HG03103 (cell line): ENCODE results near the gene ADGRE2.
"Not testable (repeated sequence)": the region's sequence is repeated elsewhere in the genome, so short reads cannot be mapped to it uniquely, and the experiment has no call there.

ENCODE experiments used
- ATAC-seq: cut with Tn5 transposase; IDR thresholded peaks from one replicate; pipeline ENCODE4 v1.9.1; 2021; ENCODE audit warnings: low read depth; ENCODE audit not compliant: unreplicated experiment

ADGRE2 gene

GRCh38 chr19:14780622-14781225 lies 2.4 kb upstream of the ADGRE2 start:
- not testable (repeated sequence) for ATAC-seq

- ATAC-seq, result no peak
Observed at GRCh38 chr19:14779151-14779550, 791 bp upstream of the ADGRE2 start.

DNA sequence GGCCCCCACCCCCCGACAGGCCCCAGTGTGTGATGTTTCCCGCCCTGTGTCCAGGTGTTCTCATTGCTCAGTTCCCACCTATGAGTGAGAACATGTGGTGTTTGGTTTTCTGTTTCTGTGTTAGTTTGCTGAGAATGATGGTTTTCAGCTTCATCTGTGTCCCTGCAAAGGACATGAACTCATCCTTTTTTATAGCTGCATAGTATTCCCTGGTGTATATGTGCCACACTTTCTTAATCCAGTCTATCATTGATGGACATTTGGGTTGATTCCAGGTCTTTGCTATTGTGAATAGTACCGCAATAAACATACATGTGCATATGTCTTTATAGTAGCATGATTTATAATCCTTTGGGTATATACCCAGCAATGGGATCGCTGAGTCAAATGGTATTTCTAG lies 715 bp downstream of the ADGRE2 start:
- ATAC-seq, result not testable (repeated sequence)

- no peak for ATAC-seq
Observed at GRCh38 chr19:14775869-14776586, 2.3 kb downstream of the ADGRE2 start.

DNA sequence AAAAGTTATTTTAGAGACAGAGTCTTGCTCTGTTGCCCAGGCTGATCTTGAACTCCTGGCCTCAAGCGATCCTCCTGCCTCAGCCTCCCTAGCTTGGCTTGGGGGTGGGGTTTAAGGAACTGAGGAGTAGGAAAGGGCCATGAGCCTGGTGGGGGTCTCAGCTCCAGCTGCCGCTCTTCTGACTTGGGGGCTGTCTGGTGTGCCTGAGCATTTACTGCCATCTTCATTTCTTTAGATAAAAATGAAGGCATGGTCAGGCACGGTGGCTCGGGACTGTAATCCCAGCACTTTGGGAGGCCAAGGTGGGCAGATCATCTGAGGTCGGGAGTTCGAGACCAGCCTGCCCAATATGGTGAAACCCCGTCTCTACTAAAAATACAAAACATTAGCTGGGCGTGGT lies 3.0 kb downstream of the ADGRE2 start:
- ATAC-seq, result not testable (repeated sequence)

- ATAC-seq, result no peak
Observed at GRCh38 chr19:14774373-14774772, 4.0 kb downstream of the ADGRE2 start.

DNA sequence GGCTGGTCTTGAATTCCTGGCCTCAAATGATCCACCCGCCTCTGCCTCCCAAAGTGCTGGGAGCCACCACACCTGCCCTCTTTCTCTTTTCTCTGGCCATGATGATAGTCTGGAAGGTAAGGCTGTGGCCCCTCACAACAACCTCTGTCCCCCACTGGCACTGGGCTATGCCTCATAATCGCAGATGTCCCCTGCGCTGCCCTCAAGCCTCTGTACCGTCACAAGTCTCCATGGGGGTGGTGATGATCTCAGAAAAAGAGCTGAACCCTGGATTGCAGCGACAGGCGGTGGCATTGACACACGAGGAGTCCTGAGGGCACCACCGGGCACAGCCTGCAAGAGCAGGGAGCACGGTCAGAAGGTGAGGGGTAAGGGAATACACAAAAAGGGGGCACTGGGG lies 4.6 kb downstream of the ADGRE2 start:
- not testable (repeated sequence) for ATAC-seq

- ATAC-seq, result no peak
Observed at GRCh38 chr19:14772995-14773394, 5.4 kb downstream of the ADGRE2 start.

DNA sequence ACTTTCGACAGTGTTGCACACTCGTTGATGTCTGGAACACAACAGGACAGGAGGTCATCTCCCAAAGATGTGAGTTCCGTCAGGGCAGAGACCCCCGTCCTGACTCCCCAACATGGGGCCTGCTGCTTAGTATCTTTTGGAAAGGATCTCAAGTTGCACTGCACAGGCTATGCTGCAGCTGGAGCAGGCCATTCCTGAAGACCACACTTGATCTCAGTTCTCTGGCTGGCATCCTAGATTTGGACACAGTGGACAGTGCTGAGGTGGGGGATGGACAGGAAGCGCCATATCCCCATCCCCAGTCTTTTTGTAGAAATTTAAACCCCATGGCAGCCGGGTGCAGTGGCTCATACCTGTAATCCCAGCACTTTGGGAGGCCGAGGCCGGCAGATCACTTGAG lies 5.9 kb downstream of the ADGRE2 start:
- no peak for ATAC-seq

- ATAC-seq, result no peak
Observed at GRCh38 chr19:14770944-14771839, 7.2 kb downstream of the ADGRE2 start.

DNA sequence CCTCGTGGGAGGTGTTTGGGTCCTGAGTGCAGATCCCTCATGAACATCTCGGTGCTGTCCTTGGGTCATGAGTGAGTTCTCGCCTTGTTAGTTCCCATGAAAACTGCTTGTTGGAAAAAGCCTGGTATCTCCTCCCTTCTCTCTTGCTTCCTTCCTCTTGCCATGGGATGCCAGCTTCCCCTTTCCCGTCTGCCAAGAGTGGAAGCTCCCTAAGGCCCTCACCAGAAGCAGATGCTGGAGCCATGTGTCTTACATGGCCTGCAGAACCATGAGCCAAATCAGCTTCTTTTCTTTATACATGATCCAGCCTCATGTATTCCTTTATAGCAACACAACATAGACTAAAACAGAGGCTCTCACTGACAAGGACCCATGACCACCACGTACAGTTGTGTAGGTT lies 8.2 kb downstream of the ADGRE2 start:
- ATAC-seq, result no peak

- no peak for ATAC-seq
Observed at GRCh38 chr19:14769201-14769600, 9.2 kb downstream of the ADGRE2 start.

DNA sequence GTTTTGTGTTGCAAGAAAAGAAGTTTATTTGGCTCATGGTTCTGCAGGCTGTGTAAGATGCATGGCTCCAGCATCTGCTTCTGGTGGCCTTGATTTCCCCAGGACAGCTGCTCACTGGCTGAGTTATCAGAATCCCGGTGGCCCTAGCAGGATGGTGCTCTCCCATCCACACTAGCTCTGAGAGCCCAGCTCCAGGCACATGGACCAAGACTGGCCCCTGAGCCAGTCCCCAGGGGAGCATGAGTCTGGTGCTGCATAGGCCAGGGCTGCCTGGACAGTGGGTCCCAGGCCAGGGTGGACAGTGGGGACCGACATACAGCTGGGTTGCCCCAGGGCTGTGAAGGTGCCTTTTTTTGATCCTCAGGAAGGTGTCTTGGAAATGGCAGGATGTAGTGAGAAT lies 10.4 kb downstream of the ADGRE2 start:
- no peak for ATAC-seq

- ATAC-seq, result no peak
Observed at GRCh38 chr19:14767466-14767971, 10.8 kb downstream of the ADGRE2 start.

GRCh38 chr19:14765841-14766240 lies 12.5 kb downstream of the ADGRE2 start:
- ATAC-seq, result not testable (repeated sequence)

DNA sequence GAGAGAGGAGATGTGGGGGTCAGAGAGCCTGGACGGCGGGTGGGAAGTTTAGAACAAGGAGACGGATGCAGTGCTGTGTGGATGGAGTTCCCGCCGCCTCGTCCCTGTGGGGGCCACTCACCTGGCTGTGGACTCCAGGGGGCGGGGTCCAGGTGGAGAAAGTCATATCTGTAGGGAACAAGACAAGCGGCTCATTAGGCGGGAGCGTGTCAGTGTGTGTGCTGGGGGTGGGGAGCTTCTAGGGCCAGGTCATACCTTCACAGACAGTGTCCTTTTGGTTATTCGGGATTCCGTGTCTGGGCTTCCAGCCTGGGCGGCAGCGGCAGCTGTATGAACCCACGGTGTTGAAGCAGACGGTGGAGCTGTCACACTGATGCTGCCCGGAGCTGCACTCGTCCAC lies 13.0 kb downstream of the ADGRE2 start:
- ATAC-seq, result not testable (repeated sequence)

GRCh38 chr19:14764401-14764800 lies 14.0 kb downstream of the ADGRE2 start:
- no peak for ATAC-seq

GRCh38 chr19:14763497-14764145 lies 14.7 kb downstream of the ADGRE2 start:
- ATAC-seq, result no peak

DNA sequence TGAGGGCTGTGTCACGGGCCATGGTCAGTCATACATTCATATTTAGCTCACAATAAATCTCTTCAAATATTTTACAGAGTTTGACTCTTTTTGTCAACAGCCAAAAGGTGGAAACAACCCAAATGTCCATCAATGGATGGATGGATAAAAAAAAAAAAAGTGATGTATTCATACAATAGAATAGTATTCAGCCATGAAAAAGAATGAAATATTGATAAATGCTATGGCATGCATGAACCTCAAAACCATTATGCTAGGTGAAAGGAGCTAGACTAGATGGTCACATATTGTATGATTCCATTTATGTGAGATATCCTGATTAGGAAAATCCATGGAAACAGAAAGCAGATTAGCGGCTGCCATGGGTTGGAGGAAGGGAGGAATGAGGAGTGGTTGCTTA lies 16.2 kb downstream of the ADGRE2 start:
- no peak for ATAC-seq

DNA sequence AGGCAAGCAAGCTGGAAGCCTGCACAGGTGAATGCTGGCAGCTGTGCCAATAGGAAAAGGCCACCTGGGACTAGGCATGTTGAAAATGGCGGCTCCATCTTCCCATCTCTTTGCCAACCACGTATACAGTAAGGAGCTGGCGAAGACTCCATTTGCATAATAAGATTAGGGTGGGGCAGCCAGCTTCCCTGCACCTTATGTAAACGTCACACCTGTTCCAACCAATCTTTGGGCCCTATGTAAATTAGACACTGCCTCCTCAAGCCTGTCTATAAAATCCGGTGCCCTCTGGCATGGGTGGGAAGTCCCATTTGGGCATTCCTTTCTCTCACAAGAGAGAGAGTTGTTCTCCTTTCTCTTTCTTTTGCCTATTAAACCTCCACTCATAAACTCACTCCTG lies 16.8 kb downstream of the ADGRE2 start:
- no peak for ATAC-seq

GRCh38 chr19:14758816-14759215 lies 19.5 kb downstream of the ADGRE2 start:
- ATAC-seq, result no peak
